H9 (cell line): Measurements from ENCODE around the gene DNAJB6. TPM values are rescaled to one million over a fixed set of nuclear protein-coding genes. Genes with fewer than 3 reads are reported as not detected.
A peak's percentile ranks its signal among the peaks of the same experiment; 100 is the strongest.

ENCODE experiments used
- DNase-seq: peaks from one replicate; pipeline ENCODE4 v3.0.0-alpha.2; 2017
- H2AFZ ChIP-seq: one replicate; pipeline ENCODE4 v1.6.1; 2013; ENCODE audit warnings: mild to moderate bottlenecking, low read length, control low read depth, moderate library complexity
- H2AK5ac ChIP-seq: 2 replicates; pipeline ENCODE4 v1.6.1; 2013; ENCODE audit warnings: low read length, control low read depth, mixed read lengths; ENCODE audit not compliant: insufficient read length
- H2BK120ac ChIP-seq: one replicate; pipeline ENCODE4 v1.6.1; 2013; ENCODE audit warnings: low read depth, mild to moderate bottlenecking, low read length, control low read depth, inconsistent platforms; ENCODE audit not compliant: poor library complexity, severe bottlenecking
- H2BK12ac ChIP-seq: 2 replicates; pipeline ENCODE4 v1.6.1; 2013; ENCODE audit warnings: low read length, control low read depth, mixed read lengths, low read depth; ENCODE audit not compliant: insufficient read length
- H2BK15ac ChIP-seq: 2 replicates; pipeline ENCODE4 v1.6.1; 2013; ENCODE audit warnings: low read depth, low read length, control low read depth
- H2BK20ac ChIP-seq: one replicate; pipeline ENCODE4 v1.6.1; 2013; ENCODE audit warnings: low read depth, mild to moderate bottlenecking, low read length, control low read depth, inconsistent platforms; ENCODE audit not compliant: poor library complexity, severe bottlenecking
- H2BK5ac ChIP-seq: 2 replicates; pipeline ENCODE4 v1.6.1; 2013; ENCODE audit warnings: low read length, control low read depth, mixed read lengths; ENCODE audit not compliant: insufficient read length
- H3K14ac ChIP-seq: 2 replicates; pipeline ENCODE4 v1.6.1; 2013; ENCODE audit warnings: low read length, control low read depth; ENCODE audit not compliant: insufficient read depth
- H3K18ac ChIP-seq: 2 replicates; pipeline ENCODE4 v1.6.1; 2013; ENCODE audit warnings: low read depth, mild to moderate bottlenecking, mixed read lengths, low read length, control low read depth; ENCODE audit not compliant: insufficient read length
- H3K23ac ChIP-seq: 2 replicates; pipeline ENCODE4 v1.6.1; 2013; ENCODE audit warnings: low read length, control low read depth, mixed read lengths, low read depth; ENCODE audit not compliant: insufficient read length
- H3K23me2 ChIP-seq: 2 replicates; pipeline ENCODE4 v1.6.1; 2013; ENCODE audit warnings: low read depth, mild to moderate bottlenecking, mixed read lengths, low read length, control low read depth; ENCODE audit not compliant: insufficient read length, poor library complexity, severe bottlenecking
- H3K27ac ChIP-seq: 2 replicates; pipeline ENCODE4 v1.5.1; 2013; ENCODE audit warnings: low read length, control low read depth, mixed read lengths, low read depth; ENCODE audit not compliant: insufficient read length
- H3K27me3 ChIP-seq: 2 replicates; pipeline ENCODE4 v1.6.1; 2013; ENCODE audit warnings: low read length, control low read depth, inconsistent platforms; ENCODE audit not compliant: insufficient read depth
- H3K4ac ChIP-seq: 2 replicates; pipeline ENCODE4 v1.6.1; 2013; ENCODE audit warnings: low read depth, mild to moderate bottlenecking, control low read depth, inconsistent platforms, low read length, moderate library complexity
- H3K4me1 ChIP-seq: 2 replicates; pipeline ENCODE4 v1.6.1; 2013; ENCODE audit warnings: low read length, control low read depth, inconsistent platforms; ENCODE audit not compliant: insufficient read depth
- H3K4me2 ChIP-seq: 2 replicates; pipeline ENCODE4 v1.6.1; 2013; ENCODE audit warnings: low read length, control low read depth, mixed read lengths; ENCODE audit not compliant: insufficient read length, insufficient read depth
- H3K56ac ChIP-seq: 2 replicates; pipeline ENCODE4 v1.6.1; 2013; ENCODE audit warnings: low read depth, mild to moderate bottlenecking, mixed read lengths, low read length, control low read depth; ENCODE audit not compliant: insufficient read length
- H3K79me1 ChIP-seq: 2 replicates; pipeline ENCODE4 v1.6.1; 2013; ENCODE audit warnings: low read depth, mild to moderate bottlenecking, moderate library complexity, low read length, control low read depth, inconsistent platforms; ENCODE audit not compliant: insufficient read depth, poor library complexity, severe bottlenecking
- H3K79me2 ChIP-seq: 2 replicates; pipeline ENCODE4 v1.6.1; 2013; ENCODE audit warnings: low read length, control low read depth, inconsistent platforms; ENCODE audit not compliant: insufficient read depth
- H3K9ac ChIP-seq: 2 replicates; pipeline ENCODE4 v1.6.1; 2013; ENCODE audit warnings: low read length, control low read depth, mixed read lengths; ENCODE audit not compliant: insufficient read length; ENCODE audit errors: extremely low read depth
- H3K9me3 ChIP-seq: one replicate; pipeline ENCODE4 v1.6.1; 2013; ENCODE audit warnings: low read depth, low read length, inconsistent platforms; ENCODE audit not compliant: control insufficient read depth
- H3T11ph ChIP-seq: one replicate; pipeline ENCODE4 v1.6.1; 2013; ENCODE audit warnings: mild to moderate bottlenecking, low read length, control low read depth, inconsistent platforms
- H4K20me1 ChIP-seq: one replicate; pipeline ENCODE4 v1.6.1; 2013; ENCODE audit not compliant: control insufficient read depth, insufficient read length, insufficient read depth
- H4K5ac ChIP-seq: 2 replicates; pipeline ENCODE4 v1.6.1; 2013; ENCODE audit warnings: low read depth, mild to moderate bottlenecking, mixed read lengths, low read length, control low read depth; ENCODE audit not compliant: insufficient read length
- H4K8ac ChIP-seq: replicated peaks from 2 replicates; pipeline ENCODE4 v1.6.1; 2013; ENCODE audit warnings: low read length, control low read depth, mixed read lengths, low read depth; ENCODE audit not compliant: insufficient read length
- H4K91ac ChIP-seq: 2 replicates; pipeline ENCODE4 v1.6.1; 2013; ENCODE audit warnings: low read depth, mild to moderate bottlenecking, moderate library complexity, mixed read lengths, low read length, control low read depth; ENCODE audit not compliant: insufficient read length
- H3K27ac Mint-ChIP-seq, 3 experiments: 2 replicates in 2 of 3; 3 replicates in 1 of 3; pipeline ENCODE4 v1.8.0; 2020 to 2021; ENCODE audit warnings: mixed read lengths in 3 of 3, mild to moderate bottlenecking in 1 of 3, moderate library complexity in 1 of 3
- H3K27me3 Mint-ChIP-seq: 2 replicates; pipeline ENCODE4 v1.8.0; 2021; ENCODE audit warnings: low read depth, mild to moderate bottlenecking, moderate library complexity, mixed read lengths
- H3K36me3 Mint-ChIP-seq, 3 experiments: 2 replicates in 2 of 3; 3 replicates in 1 of 3; pipeline ENCODE4 v1.8.0; 2020 to 2021; ENCODE audit warnings: low read depth in 3 of 3, mixed read lengths in 3 of 3; ENCODE audit not compliant: insufficient read depth in 1 of 3
- H3K4me1 Mint-ChIP-seq, 2 experiments: 2 replicates each; pipeline ENCODE4 v1.8.0; 2020; ENCODE audit warnings: mixed read lengths in 2 of 2
- H3K4me3 Mint-ChIP-seq, 2 experiments: 2 replicates in 1 of 2; 3 replicates in 1 of 2; pipeline ENCODE4 v1.8.0; 2020 to 2021; ENCODE audit warnings: mild to moderate bottlenecking in 2 of 2, mixed read lengths in 2 of 2, moderate library complexity in 1 of 2
- H3K9me3 Mint-ChIP-seq, 2 experiments: 2 replicates in 1 of 2; 3 replicates in 1 of 2; pipeline ENCODE4 v1.8.0; 2020; ENCODE audit warnings: mild to moderate bottlenecking in 2 of 2, mixed read lengths in 2 of 2, moderate library complexity in 1 of 2
- WGBS: extraction: QIAGEN DNeasy Blood & Tissue Kit; methylation state at CpG from one replicate; pipeline ENCODE4 v1.1.7; 2013; ENCODE audit warnings: missing lambda C conversion rate, low lambda C conversion rate, mixed read lengths; ENCODE audit not compliant: insufficient read length; ENCODE audit errors: extremely low coverage; 5-methylcytosine and 5-hydroxymethylcytosine counted together
- total RNA-seq: library from RNA; stranded (reverse); gene quantifications from 2 replicates; pipeline ENCODE4 v1.2.1, GENCODE V29; 2021
- TF ChIP-seq, protein P1 (sequence below): fragments of 200-600 bp; sonication (generic); conservative IDR thresholded peaks from 3 replicates; pipeline ENCODE4 v1.8.0; 2021; ENCODE audit warnings: antibody characterized with exemption, mild to moderate bottlenecking

DNAJB6 gene
- total RNA-seq, 1 experiment from 2014 or later: 215 TPM

DNA sequence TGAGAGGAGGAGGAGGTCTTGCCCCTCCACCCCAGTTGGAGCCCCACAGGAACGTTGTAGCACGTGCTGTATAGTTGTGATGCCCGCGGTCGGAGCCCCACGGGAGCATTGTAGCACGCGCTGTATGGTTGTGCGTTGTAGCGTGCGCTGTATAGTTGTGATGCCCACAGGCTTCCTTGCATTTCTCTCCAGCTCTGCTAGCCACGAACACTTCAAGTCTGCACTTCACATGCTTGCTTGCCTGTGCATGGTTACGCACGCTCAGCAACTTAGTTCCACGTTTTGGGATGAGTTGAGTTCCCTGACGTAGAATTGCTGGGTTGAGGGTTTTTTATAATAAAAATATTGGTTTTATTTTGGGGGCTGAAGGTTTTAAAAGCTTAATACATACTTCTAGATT is 41.6 kb downstream of the DNAJB6 start:
- H2BK120ac ChIP-seq: no peak overlapping the region
- H3K4me1 ChIP-seq: peaks cover 3% of the 10 kb centered on the region
- Mint-ChIP-seq H3K27ac (0 out of 7 replicates have a peak overlapping the region, but pooled peaks of 2 of the 3 experiments have one; percentile 14 to 27), H3K9me3 (no peaks in the 10 kb centered on the region), H3K27me3 (no peaks in the 10 kb centered on the region), H3K4me3 (no peak overlapping the region), H3K4me1 (peaks cover 30 to 49% of the 10 kb centered on the region in 2 experiments), H3K36me3 (peaks cover 47 to 87% (median 77%) of the 10 kb centered on the region in 3 experiments)
- no peak overlapping the region for H3T11ph ChIP-seq
- no peak overlapping the region for H3K14ac ChIP-seq
- no peak overlapping the region for H2BK5ac ChIP-seq
- no peak overlapping the region for H3K27ac ChIP-seq
- H4K91ac ChIP-seq: no peak overlapping the region
- no peaks in the 10 kb centered on the region for H3K9me3 ChIP-seq
- no peak overlapping the region for H3K18ac ChIP-seq
- peaks cover 7% of the 10 kb centered on the region for H4K20me1 ChIP-seq
- no peak overlapping the region for H3K4ac ChIP-seq
- no peak overlapping the region for H3K23ac ChIP-seq
- no peak overlapping the region for H3K4me2 ChIP-seq
- H3K27me3 ChIP-seq: no peaks in the 10 kb centered on the region
- peaks cover 56% of the 10 kb centered on the region for H3K79me2 ChIP-seq
- no peak for DNase-seq
- no peak overlapping the region for H4K5ac ChIP-seq
- H2BK20ac ChIP-seq: no peak overlapping the region
- H2AFZ ChIP-seq: no peak overlapping the region
- H3K9ac ChIP-seq: no peak overlapping the region
- TF ChIP-seq, protein P1, sequence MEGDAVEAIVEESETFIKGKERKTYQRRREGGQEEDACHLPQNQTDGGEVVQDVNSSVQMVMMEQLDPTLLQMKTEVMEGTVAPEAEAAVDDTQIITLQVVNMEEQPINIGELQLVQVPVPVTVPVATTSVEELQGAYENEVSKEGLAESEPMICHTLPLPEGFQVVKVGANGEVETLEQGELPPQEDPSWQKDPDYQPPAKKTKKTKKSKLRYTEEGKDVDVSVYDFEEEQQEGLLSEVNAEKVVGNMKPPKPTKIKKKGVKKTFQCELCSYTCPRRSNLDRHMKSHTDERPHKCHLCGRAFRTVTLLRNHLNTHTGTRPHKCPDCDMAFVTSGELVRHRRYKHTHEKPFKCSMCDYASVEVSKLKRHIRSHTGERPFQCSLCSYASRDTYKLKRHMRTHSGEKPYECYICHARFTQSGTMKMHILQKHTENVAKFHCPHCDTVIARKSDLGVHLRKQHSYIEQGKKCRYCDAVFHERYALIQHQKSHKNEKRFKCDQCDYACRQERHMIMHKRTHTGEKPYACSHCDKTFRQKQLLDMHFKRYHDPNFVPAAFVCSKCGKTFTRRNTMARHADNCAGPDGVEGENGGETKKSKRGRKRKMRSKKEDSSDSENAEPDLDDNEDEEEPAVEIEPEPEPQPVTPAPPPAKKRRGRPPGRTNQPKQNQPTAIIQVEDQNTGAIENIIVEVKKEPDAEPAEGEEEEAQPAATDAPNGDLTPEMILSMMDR: no peak
- no peak overlapping the region for H2BK12ac ChIP-seq
- no peak overlapping the region for H3K56ac ChIP-seq
- peaks cover 3% of the 10 kb centered on the region for H3K79me1 ChIP-seq
- H2BK15ac ChIP-seq: no peak overlapping the region
- no peak overlapping the region for H4K8ac ChIP-seq
- H3K23me2 ChIP-seq: no peaks in the 10 kb centered on the region
- 100% methylated on average over 1 of the region's 16 CpGs for WGBS
- no peak overlapping the region for H2AK5ac ChIP-seq
